T-helper 1 cell treated with Interleukin-12 subunit alpha and Interleukin-12 subunit beta and Interleukin-4 antibody, amounts not matched to agents 30 μg/mL and 1 μg/mL, for 36 hours (primary cell): ENCODE results near the gene OR52H1.

Experiments
- H3K27ac Mint-ChIP-seq: one replicate; pipeline ENCODE4 v1.8.0; 2021; ENCODE audit warnings: mild to moderate bottlenecking, mixed read lengths
- H3K27me3 Mint-ChIP-seq: one replicate; pipeline ENCODE4 v1.8.0; 2021; ENCODE audit warnings: low read depth, mixed read lengths
- H3K36me3 Mint-ChIP-seq: one replicate; pipeline ENCODE4 v1.8.0; 2021; ENCODE audit warnings: low read depth, mixed read lengths
- H3K4me1 Mint-ChIP-seq: one replicate; pipeline ENCODE4 v1.8.0; 2021; ENCODE audit warnings: low read depth, mixed read lengths
- H3K4me3 Mint-ChIP-seq: one replicate; pipeline ENCODE4 v1.8.0; 2021; ENCODE audit warnings: mild to moderate bottlenecking, moderate library complexity, mixed read lengths
- H3K9me3 Mint-ChIP-seq: one replicate; pipeline ENCODE4 v1.8.0; 2021; ENCODE audit warnings: mixed read lengths

OR52H1 gene

GRCh38 chr11:5514841-5515240 is 33.5 kb downstream of the OR52H1 start:
- Mint-ChIP-seq H3K4me1 (no peaks in the 10 kb centered on the region), H3K36me3 (no peaks in the 10 kb centered on the region), H3K27me3 (peaks cover 7% of the 10 kb centered on the region), H3K9me3 (no peaks in the 10 kb centered on the region), H3K4me3 (no peak overlapping the region), H3K27ac (no peak overlapping the region)

- Mint-ChIP-seq H3K27me3 (peaks cover 7% of the 10 kb centered on the region), H3K27ac (no peak within 1 kb of the TSS), H3K4me3 (no peak within 1 kb of the TSS), H3K36me3 (no peaks in the 10 kb centered on the region), H3K4me1 (no peaks in the 10 kb centered on the region), H3K9me3 (no peaks in the 10 kb centered on the region)
These were observed 38.5 kb downstream of the OR52H1 start, which contains the start of gene UBQLN3 for GRCh38 chr11:5509803-5510202. TSS of gene UBQLN3 (minus strand) at chr11:5509957. CDS start at chr11:5509558, 399 bp downstream.

GRCh38 chr11:5508605-5509004 is 39.7 kb downstream of the OR52H1 start:
- no peaks in the 10 kb centered on the region for H3K36me3 Mint-ChIP-seq
- no peak overlapping the region for H3K4me3 Mint-ChIP-seq
- no peaks in the 10 kb centered on the region for H3K4me1 Mint-ChIP-seq
- H3K27ac Mint-ChIP-seq, result no peak overlapping the region
- no peaks in the 10 kb centered on the region for H3K9me3 Mint-ChIP-seq
- peaks cover 7% of the 10 kb centered on the region for H3K27me3 Mint-ChIP-seq

- H3K4me1 Mint-ChIP-seq, result no peaks in the 10 kb centered on the region
- no peaks in the 10 kb centered on the region for H3K36me3 Mint-ChIP-seq
- H3K9me3 Mint-ChIP-seq, result no peaks in the 10 kb centered on the region
- no peak overlapping the region for H3K27ac Mint-ChIP-seq
- peaks cover 3% of the 10 kb centered on the region for H3K27me3 Mint-ChIP-seq
- H3K4me3 Mint-ChIP-seq, result no peak overlapping the region
These were observed 40.4 kb downstream of the OR52H1 start for GRCh38 chr11:5507933-5508305.

GRCh38 chr11:5507177-5507932 is 41.0 kb downstream of the OR52H1 start:
- H3K9me3 Mint-ChIP-seq, result no peaks in the 10 kb centered on the region
- H3K36me3 Mint-ChIP-seq, result no peaks in the 10 kb centered on the region
- no peak overlapping the region for H3K27ac Mint-ChIP-seq
- no peaks in the 10 kb centered on the region for H3K4me1 Mint-ChIP-seq
- H3K27me3 Mint-ChIP-seq, result peaks cover 4% of the 10 kb centered on the region
- no peak overlapping the region for H3K4me3 Mint-ChIP-seq

- H3K9me3 Mint-ChIP-seq, result no peaks in the 10 kb centered on the region
- no peak overlapping the region for H3K27ac Mint-ChIP-seq
- H3K36me3 Mint-ChIP-seq, result no peaks in the 10 kb centered on the region
- peaks cover 6% of the 10 kb centered on the region for H3K27me3 Mint-ChIP-seq
- H3K4me1 Mint-ChIP-seq, result no peaks in the 10 kb centered on the region
- no peak overlapping the region for H3K4me3 Mint-ChIP-seq
These were observed 42.8 kb downstream of the OR52H1 start for GRCh38 chr11:5505363-5506048.

GRCh38 chr11:5504403-5504921 is 43.9 kb downstream of the OR52H1 start:
- H3K4me1 Mint-ChIP-seq, result no peaks in the 10 kb centered on the region
- H3K36me3 Mint-ChIP-seq, result no peaks in the 10 kb centered on the region
- no peak overlapping the region for H3K4me3 Mint-ChIP-seq
- peaks cover 4% of the 10 kb centered on the region for H3K27me3 Mint-ChIP-seq
- no peaks in the 10 kb centered on the region for H3K9me3 Mint-ChIP-seq
- H3K27ac Mint-ChIP-seq, result no peak overlapping the region

GRCh38 chr11:5500393-5500801 is 47.9 kb downstream of the OR52H1 start:
- Mint-ChIP-seq H3K9me3 (no peaks in the 10 kb centered on the region), H3K27ac (no peak overlapping the region), H3K4me3 (no peak overlapping the region), H3K4me1 (no peaks in the 10 kb centered on the region), H3K27me3 (peaks cover 4% of the 10 kb centered on the region), H3K36me3 (no peaks in the 10 kb centered on the region)

GRCh38 chr11:5499671-5500070 is 48.7 kb downstream of the OR52H1 start:
- H3K27ac Mint-ChIP-seq, result no peak overlapping the region
- no peaks in the 10 kb centered on the region for H3K36me3 Mint-ChIP-seq
- H3K4me3 Mint-ChIP-seq, result no peak overlapping the region
- peaks cover 4% of the 10 kb centered on the region for H3K27me3 Mint-ChIP-seq
- no peaks in the 10 kb centered on the region for H3K4me1 Mint-ChIP-seq
- no peaks in the 10 kb centered on the region for H3K9me3 Mint-ChIP-seq
